ENCODE measurements around the gene PROK2.

The PROK2 gene

DNA sequence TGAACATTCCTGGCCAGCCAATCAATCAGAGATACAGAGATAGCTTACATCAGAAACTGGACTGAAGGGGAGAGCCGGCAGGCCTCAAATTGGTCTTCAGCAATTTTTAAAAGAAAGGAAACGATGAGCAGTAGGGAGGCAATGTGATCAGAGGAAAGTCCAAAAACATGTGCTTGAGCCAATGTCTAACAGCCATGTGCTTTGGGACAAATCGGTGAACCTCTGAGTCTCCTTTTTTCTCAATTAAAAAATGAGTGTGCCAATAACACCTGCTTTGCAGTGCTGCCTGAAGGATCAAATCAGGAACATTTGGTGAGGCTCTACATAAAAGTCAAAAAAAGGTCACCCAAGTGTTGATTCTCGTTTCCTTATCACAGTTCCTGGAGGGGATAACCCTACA, 52.3 kb downstream of the PROK2 start:
- DNase-seq, result no peak

DNA sequence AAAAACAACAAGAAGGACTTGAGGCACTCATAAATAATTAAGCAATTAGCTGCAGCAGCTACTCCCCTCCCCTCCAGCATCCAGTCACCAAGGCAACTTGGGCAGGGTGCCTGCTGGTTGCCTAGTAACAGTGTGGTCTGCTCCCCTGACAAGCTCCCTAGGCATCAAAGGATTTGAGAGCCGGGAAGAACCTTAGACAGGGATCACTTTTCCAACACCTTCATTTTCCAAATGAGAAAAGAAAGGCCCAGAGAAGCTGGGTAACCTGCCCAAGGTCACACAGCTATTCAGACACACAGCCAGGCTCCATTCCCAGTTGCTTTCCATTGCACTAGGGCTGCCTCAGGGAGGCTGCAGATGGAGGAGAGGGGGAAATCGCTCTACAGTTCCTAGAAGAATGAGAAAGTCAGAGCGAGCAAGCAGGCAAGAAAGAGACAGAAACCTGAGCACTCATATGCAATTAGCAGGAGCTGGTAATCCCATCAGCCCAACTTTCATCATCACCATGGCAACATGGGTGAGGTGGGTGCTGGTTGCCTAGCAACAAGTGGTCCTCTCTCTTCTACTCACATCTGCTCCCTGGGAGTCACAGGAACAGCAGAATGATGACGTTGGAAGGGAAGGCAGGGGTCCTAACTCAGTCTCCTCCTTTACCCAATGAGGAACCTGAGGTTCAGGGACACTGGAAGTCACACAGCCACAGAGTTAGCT, 56.2 kb downstream of the PROK2 start:
- DNase-seq, result peak; percentile 95

GRCh38 chr3:71726146-71726545, 58.8 kb downstream of the PROK2 start:
- DNase-seq, result no peak

DNA sequence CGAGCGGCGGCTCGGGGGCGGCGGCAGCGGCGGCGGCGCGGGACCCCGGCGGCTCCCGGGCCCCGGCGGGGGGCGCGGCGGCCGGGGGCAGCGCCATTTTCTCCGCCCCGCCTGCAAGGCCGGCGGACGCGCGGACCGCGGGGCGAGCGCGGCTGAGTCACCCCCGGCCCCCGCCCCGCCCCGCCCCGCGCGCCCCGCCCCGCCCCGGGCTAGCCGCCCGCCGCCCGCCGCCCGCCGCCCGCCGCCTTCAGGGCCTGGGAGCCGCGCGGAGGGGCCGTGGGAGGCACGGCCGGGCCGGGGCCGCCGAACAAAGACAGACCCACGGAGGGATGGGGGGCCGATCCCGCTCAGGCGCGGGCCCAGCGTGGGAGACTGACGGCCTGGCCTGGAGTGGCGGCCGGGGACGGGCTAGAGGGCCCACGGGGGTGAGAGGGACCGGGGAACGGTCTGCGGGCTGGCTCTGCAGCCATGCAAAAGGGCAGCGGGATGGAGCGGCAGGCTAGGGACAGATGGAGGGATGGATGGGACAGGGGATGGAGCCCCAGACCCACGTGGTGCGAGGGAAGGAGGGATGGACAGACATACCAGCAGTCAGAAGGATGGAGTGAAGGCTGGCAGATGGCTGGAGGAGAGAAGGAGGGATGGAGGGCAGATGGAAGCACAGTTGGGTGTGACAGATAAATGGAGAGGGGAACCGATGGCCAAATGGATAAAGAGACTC, 59.5 kb downstream of the PROK2 start, which contains the start of gene EIF4E3:
Gene EIF4E3 (minus strand): TSS at position 132 of the 721 bp plus-strand sequence. CDS start 35 bp downstream, at position 97.
- peak; percentile 56 for DNase-seq

GRCh38 chr3:71724584-71725270, 60.2 kb downstream of the PROK2 start:
- peak; percentile 25 for DNase-seq

GRCh38 chr3:71724171-71724453, 60.8 kb downstream of the PROK2 start:
- DNase-seq, result no peak

GRCh38 chr3:71723452-71724170, 61.3 kb downstream of the PROK2 start:
- no peak for DNase-seq

- DNase-seq, result no peak
Measured at GRCh38 chr3:71722693-71723092, 62.3 kb downstream of the PROK2 start.

All from NCI-H82 (cell line).